Measurements from ENCODE around the gene RBM26.

RBM26 gene, protein sequence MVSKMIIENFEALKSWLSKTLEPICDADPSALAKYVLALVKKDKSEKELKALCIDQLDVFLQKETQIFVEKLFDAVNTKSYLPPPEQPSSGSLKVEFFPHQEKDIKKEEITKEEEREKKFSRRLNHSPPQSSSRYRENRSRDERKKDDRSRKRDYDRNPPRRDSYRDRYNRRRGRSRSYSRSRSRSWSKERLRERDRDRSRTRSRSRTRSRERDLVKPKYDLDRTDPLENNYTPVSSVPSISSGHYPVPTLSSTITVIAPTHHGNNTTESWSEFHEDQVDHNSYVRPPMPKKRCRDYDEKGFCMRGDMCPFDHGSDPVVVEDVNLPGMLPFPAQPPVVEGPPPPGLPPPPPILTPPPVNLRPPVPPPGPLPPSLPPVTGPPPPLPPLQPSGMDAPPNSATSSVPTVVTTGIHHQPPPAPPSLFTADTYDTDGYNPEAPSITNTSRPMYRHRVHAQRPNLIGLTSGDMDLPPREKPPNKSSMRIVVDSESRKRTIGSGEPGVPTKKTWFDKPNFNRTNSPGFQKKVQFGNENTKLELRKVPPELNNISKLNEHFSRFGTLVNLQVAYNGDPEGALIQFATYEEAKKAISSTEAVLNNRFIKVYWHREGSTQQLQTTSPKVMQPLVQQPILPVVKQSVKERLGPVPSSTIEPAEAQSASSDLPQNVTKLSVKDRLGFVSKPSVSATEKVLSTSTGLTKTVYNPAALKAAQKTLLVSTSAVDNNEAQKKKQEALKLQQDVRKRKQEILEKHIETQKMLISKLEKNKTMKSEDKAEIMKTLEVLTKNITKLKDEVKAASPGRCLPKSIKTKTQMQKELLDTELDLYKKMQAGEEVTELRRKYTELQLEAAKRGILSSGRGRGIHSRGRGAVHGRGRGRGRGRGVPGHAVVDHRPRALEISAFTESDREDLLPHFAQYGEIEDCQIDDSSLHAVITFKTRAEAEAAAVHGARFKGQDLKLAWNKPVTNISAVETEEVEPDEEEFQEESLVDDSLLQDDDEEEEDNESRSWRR

DNA sequence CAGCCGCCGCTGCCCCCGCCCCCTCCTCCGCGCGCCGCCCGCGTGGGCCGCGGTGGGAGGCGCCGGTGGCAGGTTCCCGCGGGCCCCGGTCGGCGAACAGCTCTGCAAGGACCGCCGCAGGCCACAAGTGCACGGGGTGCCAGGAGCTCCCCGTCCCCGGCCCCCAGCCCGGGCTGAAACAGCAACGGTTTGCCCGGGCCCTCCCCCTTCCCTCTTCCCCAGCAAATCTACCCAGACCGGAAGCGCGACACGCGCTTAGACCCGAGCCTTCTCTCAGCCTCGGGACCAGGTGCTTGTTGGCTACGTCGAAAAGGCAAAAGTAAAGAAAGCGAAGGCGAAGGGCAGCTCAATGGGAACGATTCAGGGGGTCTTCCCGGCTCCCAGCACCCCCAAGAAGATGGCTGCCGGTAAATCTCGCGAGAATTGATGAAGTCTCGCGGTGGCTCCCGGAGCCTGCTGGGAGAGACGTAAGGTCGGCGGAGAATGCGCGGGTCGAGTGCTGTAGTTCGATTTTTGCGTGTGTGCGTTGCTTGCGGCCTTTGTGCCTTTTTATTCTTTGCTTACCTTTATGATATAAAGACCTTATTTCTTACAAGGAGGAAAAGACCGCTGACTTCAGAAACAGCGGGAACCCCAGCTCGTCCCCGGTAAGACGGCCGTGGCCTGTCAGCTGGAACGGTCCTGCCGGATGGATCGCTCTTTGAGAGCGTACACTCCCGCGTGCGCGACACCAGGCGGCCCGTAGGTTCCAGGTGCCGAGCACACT lies at the start of gene RBM26:
Gene RBM26 (minus strand): TSS at position 425 of the 766 bp plus-strand sequence. CDS start 481 bp downstream, outside the sequence.
- DNase-seq (ENCODE audit: low spot score) = peak; percentile 97

DNA sequence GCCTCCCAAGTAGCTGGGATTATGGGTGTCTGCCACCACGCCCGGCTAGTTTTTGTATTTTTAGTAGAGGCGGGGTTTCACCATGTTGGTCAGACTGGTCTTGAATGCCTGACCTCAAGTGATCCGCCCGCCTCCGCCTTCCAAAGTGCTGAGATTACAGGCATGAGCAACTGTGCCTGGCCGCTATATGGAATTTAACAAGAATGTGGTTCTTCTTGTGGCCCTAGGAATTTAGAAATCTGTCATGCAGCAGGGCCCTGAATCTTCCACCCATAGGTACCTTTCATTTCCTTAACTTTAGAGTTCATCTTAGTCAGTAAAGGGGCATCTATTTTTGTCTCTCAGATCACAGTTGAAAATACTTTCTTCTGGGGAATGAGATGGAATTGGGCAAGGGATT lies 49.3 kb upstream of the RBM26 start:
- DNase-seq (ENCODE audit: low spot score) = no peak

DNA sequence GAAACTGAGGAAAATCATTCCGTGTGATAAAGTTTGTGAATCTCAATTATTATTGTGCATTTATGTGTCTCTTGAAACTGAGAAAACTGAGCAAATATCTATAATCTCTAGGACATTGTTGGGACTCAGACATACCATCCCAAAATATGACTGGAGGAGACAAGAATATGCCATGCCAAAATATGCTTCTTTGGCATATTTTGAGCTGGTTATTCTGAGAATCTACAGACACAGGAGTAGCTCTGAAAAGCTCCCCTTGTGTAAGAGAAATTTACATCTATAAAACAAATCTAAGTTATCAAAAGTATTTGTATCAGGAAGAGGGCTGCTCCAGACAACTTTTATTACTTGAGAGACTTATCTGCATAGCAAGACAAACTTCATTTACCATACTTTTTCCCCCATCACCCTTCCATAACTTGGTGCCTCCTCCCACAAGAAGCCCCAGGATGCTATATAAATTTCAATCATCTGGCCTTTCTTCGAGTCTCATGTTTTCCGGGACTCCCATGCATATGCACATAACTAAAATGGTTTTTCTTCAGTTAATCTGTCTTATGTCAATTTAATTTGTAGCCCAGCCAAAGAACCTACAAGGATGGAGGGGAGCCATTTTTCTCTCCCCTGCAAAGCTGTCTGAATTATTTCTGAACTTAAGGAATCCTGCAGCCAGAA lies 46.3 kb upstream of the RBM26 start:
- DNase-seq (ENCODE audit: low spot score) = no peak

- DNase-seq (ENCODE audit: low spot score) = peak; percentile 97
Observed at GRCh38 chr13:79451500-79451962, 45.5 kb upstream of the RBM26 start.

DNA sequence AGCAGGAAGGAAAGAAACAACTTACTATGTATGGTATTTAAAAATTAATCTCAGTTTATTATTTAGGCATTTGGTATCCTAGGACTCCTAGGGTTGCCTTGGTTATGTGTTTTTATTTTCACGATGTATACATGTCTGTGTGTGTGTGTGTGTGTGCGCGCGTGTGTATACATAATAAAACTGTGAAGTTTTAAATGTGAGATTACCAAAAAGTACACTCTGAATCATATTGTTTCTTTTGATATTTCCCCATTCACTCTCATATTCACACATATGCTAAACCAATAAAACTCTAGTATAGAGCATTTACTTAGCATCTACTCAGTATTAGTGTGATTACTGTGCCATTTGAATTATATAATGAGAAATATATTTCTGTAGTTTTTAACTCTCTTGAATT lies 44.1 kb upstream of the RBM26 start:
- DNase-seq (ENCODE audit: low spot score) = peak; percentile 52

DNA sequence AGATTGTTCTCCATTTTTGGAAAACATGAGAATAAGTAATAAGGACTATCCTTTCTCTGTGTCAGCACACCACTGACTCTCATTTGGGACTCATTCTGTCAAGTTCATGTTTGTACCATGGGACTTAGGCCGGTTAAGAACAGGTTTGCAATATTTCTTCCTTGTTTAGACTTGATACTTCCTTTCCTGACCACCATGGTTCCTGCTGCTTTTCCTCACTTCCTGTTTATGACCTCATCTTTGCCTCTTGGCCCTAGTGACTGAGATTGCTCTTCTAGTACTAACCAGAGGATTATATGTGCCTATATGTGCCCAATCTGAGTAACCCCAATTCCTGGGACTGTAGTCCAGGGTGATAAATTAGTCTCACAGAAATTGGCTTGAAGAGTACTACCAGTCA lies 42.4 kb upstream of the RBM26 start:
- DNase-seq (ENCODE audit: low spot score) = peak; percentile 42

- DNase-seq (ENCODE audit: low spot score) = no peak
Observed at GRCh38 chr13:79447741-79448140, 41.7 kb upstream of the RBM26 start.

DNA sequence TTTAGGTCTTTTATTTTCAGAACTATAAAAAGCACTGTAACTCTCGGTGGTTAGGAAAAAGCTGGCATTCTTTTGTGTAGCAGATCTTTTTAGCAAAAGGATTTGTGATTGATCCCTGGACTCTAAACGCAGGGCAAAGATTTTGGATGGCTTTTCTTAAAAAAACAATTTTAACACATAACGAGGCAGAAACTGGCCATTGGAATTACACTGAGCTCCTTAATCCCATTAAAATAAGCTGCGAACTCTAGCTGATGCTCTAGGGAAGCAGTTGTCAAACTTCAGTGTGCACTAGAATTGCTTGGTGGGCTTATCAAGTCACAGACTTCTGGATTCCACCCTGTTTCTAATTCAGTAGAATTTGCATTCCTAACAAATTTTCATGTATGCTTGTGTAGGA lies 41.1 kb upstream of the RBM26 start:
- no peak for DNase-seq (ENCODE audit: low spot score)

- no peak for DNase-seq (ENCODE audit: low spot score)
Observed at GRCh38 chr13:79445968-79446645, 40.1 kb upstream of the RBM26 start.

DNA sequence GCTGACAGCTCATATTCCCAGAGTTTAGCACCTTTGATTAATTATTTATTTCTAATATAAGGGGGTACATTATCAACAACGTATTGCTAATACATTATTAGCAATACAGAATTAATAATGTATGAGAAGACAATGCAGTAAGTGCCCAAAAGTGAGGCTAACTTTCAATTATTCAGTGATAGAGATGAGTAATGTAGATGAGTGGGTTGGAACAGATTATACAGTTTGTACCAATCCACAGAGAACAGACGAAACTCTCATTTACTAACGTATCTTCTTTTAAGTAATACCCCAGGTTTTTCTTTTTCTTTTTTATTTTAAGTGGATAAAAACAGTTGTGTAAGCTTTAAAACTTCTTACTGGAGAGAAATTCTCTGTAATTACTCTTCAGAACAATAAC lies 36.7 kb upstream of the RBM26 start:
- no peak for DNase-seq (ENCODE audit: low spot score)

GRCh38 chr13:79442221-79442620 lies 36.2 kb upstream of the RBM26 start:
- no peak for DNase-seq (ENCODE audit: low spot score)

- no peak for DNase-seq (ENCODE audit: low spot score)
Observed at GRCh38 chr13:79440958-79441528, 35.0 kb upstream of the RBM26 start.

- no peak for DNase-seq (ENCODE audit: low spot score)
Observed at GRCh38 chr13:79439275-79439674, 33.2 kb upstream of the RBM26 start.

DNA sequence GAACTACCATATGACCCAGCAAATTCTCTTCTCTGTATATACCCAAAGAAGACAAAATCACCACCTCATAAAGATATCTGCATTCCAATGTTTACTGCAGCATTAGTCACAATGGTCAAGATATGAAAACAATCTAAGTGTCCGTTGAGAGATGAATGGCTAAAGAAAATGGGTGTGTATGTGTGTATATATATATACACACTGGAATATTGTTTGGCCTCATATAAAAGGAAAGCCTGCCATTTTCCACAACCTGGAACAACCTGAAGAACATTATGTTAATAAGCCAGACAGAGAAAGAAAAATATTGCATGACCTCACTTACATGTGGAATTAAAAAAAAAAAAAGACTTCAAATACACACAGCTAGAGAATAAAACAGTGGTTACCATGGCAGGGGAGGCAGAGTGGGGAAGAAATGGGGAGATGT lies 29.5 kb upstream of the RBM26 start:
- DNase-seq (ENCODE audit: low spot score) = no peak

GRCh38 chr13:79434556-79434955 lies 28.5 kb upstream of the RBM26 start:
- DNase-seq (ENCODE audit: low spot score) = no peak

DNA sequence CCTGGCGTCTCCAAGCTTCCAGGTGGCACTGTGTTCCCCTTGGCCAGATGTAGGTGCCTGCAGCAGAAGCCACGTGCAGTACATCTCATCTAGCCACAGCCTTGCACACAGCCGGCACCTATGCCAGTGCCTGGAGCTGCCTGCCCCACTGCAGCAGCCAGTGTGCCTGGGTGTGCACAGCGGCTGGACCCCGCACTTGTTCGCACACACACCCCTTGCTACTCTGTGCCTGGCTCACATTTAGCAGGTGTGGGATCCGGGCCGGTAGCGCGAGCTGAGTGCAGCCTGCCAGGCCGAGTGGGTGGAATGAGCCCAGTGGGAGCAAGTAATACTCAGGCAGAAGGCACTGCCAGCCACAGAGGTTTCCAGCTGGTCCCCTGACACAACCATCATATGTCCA lies 26.9 kb upstream of the RBM26 start:
- DNase-seq (ENCODE audit: low spot score) = no peak

DNA sequence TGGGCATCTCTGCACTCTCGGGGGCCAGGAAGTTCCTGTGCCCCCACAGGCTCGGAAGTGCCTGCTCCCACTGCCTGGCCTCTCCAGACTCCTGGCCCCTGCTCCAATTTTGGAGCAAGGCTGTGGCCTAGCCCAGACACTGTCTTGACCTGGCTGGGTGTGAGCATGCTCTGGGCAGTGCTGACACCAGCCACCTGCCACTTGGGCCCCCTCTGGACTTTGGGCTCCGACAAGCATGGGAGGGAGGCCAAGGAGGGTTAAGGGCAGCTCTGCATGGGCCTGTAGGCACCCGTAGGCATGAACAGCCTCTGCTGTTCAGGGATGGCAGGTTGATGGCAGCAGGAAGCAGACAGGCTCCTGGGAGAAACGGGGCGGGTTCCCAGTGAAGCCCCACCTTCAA lies 26.0 kb upstream of the RBM26 start:
- no peak for DNase-seq (ENCODE audit: low spot score)

GRCh38 chr13:79429309-79429708 lies 23.3 kb upstream of the RBM26 start:
- no peak for DNase-seq (ENCODE audit: low spot score)

DNA sequence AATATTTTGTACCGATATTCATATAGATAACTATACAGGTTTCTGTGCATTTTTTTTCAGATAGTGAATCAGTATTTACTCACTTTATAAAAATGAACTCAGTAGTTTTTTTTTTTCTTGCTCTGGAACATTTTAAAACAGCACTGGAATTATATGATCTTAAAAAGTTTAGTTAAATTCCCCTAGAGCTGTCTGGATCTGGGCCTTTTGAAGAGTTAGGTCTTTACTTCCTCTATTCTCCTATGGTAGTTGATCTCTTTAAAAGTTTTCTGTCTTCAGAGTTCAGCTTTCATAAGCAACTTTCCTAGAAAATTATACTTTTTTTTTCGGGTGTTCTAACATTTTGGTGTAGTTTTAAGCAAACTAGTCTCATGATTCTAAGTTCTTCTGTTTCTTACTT lies 21.8 kb upstream of the RBM26 start:
- no peak for DNase-seq (ENCODE audit: low spot score)

GRCh38 chr13:79427265-79427664 lies 21.2 kb upstream of the RBM26 start:
- no peak for DNase-seq (ENCODE audit: low spot score)
